NCI-H510A treated with DMSO at 0.1 percent for 48 hours (cell line): Measurements from ENCODE around the gene STXBP3.

Experiments
- DNase-seq: peaks from one replicate; lab custom pipeline; 2025; lab: John Stamatoyannopoulos, UW

STXBP3 gene

DNA sequence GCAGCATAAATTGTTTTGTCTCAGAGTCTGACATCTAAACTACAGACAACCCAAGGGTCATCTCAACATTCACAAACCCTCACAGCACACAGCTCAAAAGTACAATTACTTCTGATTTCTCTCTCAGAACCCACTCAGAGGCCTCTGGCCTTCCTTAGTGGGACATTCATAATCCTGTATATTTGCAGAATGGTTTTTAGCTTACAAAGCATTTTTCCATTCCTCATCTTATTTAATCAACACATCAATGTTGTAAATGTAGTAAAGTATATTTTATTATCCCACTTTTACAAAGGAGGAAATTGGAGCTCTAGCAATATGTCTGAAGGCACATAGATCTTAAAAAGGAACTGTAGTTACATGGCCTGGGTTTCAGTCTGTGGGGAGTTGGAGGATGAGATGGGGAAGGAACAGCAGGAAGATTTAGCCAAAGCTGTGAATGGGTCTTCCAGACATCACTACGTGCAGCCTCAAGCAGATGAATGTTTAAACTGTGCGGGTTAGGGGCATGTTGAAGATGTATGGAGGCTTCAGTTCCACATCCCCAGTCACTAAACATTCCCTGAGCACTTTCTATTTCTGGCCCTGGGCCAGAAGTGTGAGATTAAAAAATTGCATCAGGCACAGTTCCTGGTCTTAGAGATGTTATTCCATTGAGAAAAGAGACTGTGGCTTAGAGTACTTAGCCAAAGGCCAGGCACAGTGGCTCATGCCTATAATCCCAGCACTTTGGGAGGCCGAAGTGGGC lies 97.1 kb downstream of the STXBP3 start:
- DNase-seq, result no peak

DNA sequence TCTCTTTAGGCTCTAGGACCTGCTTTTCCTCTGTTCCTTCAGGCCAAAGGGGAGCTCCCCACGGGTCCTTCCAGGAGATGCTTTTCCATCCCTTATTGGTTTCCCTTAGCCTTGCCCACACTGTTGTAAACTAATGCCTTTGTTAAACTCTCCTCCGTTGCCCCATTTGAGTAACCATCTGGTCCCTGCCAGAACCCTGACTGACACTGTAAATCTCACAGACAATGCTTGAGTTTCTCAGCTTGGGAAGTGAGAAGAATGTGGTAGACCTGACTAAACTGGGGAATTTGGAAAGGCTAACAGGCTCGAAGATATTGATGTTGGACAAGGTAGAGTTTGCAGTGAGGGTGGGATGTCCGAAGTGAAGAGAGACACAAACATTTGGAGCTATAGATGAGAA lies 99.0 kb downstream of the STXBP3 start:
- no peak for DNase-seq

DNA sequence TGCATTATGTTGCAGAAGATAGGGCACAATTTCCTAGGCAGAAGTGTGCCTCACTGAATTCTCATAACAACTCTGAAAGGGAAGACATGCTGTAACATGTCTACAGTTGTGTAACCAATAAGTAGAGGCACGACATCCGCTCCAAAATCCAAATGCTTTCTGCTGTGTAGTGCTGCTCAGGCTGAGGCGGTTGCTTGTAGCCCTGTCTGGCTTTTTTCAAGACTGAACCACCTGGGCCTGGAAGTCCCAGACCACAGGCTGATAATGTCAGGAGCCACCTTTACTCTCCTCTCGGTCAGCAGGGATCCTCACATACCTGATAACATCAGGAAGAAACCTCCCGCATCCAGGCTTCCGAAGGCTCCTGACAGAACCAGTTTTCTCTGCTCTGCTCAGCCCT lies 99.5 kb downstream of the STXBP3 start:
- DNase-seq, result no peak

DNA sequence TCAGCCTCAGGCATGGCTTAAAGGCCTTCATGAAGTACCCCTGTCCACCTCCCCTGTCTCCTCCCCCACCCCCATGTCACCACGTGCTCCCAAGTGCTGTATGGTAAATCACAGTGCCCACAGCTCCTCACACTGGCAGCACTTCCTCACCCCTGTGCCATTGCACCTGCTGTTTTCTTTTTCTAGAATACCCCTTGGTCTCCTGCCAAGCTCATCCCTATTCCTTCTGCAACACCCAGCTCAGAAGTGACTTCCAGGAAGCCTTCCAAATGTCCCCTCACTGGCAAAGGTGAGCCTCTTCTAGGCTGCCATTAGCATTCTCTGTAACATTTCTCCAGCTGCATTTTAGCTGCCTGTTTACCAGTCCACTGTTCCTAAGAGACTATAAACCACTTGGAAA lies 101.0 kb downstream of the STXBP3 start:
- DNase-seq, result no peak

DNA sequence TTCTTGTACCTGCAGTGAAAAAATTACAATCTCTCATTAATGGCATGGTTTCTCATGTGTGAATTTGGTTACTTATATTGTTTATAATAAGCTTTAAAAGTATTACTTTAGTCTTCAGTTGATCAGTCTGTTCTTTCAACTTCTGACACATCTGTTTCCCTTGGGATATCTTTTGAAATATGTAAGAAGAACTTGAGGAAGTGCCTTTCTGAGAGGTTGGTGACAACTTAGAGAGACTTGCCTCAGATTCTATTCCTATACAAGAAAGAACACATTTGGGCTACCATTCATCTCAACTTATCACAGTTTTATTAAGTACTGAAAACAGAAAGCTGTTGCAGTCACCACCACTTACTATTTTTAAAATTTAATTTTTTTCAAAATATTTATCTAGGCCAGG lies 102.3 kb downstream of the STXBP3 start:
- DNase-seq, result no peak

DNA sequence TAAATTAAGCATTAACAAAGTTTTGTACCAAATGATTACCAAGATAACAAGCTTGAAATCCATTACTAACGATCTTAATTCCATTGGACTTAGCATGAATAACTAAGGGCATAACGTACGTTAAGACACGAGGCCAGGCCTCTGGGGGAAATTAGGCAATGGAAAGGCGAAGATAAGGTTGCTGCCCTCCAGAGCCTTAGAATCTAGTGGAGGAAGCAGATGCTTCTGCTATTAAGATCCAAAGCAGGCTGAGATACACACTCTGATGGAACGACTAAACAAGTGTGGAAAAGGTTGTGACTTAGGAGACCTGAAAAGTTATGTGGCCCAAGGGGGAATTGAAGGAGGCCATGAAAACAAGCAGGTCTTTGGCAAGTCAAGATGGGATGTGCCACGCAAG lies 104.5 kb downstream of the STXBP3 start:
- DNase-seq, result no peak

DNA sequence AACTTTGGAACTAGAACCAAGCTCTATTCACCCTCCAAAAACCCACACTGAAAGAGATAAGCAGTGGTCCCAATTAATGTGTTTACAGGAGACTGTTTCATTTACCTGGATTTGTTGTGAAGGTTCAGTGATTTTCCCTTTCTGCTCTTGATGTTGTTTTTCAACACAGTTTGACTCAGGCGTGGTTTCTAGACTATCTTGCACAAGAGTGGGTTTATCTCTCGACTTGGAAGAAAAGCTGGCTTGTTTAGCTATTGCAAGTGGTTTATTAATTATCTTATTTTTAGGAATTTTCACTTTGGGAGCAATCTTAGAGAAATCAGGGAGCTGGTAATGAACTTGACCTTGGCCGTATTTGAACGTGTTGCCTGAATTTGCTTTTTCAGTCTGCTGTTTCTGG lies 105.1 kb downstream of the STXBP3 start:
- DNase-seq, result no peak

DNA sequence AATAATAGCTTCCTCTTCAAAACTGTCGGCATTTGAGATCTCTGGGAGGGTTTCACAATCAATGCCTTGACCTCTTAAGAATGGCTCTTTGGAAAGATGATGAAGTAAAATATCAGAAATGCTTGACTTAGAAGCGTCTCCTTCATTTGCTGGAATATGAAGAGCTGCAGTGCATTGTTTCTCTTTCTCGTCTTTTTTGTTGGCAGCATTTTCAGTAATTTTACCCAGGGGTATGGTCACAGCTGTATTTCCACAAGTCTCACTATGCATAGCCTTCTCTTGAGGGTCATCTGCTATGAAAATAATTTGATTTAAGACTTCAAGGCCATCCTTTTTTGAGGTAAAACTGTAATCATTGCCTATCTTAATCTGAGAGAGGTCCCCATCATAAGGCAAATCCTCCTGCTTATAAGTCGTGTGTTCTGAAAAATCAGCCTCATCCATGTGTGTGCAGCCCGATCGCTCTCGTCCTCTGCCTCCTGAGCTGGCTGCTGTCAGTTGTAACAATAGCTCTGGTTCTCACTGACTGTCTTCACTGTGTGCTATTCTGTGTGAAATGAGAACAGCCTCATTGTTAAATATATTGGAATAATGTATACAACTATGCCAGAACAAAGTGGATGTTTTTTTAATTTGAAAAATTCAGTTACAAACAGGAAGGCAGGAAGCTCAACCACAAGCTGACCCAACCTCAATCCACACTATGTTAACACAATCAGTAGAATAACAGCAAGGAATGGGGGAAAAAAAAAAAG lies 105.9 kb downstream of the STXBP3 start:
- no peak for DNase-seq

DNA sequence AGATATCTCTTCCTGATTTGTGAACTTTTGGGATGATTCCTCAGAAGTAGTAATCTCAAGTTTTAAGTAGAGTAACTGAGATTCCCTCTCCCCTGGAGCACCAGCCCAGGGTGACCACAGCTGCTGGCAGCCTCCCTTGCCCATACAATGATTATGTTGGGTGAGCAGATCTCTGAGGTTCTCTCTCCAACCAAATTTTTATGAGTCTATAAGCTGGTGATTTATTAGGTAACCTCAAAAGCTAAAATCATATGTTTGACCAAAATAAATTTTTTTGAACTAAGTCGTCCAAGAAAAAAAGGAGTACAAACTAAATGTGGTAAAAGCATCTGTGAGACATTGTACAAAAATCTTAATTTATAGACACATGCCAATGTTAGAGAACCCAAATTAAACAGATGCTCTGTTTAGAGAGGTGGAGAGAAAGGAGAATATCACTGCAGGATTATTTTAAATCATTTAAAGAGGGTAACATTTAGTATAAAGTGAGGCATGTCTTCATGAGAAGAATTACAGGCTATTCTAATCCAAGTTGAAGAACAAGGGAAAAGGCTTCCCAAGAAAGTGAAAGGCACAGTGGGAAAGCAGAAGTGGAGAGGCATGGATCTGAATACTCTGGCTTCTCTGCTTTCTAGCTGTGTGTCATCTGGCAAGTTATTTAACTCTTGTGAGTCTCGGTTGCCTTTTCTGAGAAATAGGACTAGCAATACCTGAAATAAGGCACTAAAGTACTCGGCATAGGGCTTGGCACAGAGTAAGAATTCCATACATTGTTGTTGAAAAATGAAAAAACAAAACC lies 107.9 kb downstream of the STXBP3 start:
- no peak for DNase-seq

DNA sequence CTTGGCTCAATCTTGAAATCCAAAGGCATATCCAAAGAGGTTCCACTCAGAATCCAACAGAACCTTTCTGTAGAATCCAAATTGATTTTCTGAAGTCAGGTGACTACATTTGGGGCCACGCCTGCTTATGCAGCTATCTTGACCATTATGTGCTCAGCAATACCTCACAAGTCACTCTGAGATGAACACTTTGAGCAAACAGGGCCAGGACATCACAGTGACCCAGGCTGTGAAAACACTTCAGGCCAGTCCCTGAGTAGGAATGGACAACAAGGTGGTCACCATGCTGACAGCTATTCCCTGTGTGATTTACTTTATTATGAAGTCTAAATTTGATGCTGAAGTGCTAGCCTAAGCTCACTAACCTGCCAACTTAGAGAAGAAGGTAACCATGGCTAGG lies 110.5 kb downstream of the STXBP3 start, which contains the start of gene AKNAD1:
Gene AKNAD1, minus strand, starts transcription at position 101 of the 400 bp plus-strand sequence. CDS start 4,430 bp downstream, outside the sequence.
- DNase-seq, result no peak

DNA sequence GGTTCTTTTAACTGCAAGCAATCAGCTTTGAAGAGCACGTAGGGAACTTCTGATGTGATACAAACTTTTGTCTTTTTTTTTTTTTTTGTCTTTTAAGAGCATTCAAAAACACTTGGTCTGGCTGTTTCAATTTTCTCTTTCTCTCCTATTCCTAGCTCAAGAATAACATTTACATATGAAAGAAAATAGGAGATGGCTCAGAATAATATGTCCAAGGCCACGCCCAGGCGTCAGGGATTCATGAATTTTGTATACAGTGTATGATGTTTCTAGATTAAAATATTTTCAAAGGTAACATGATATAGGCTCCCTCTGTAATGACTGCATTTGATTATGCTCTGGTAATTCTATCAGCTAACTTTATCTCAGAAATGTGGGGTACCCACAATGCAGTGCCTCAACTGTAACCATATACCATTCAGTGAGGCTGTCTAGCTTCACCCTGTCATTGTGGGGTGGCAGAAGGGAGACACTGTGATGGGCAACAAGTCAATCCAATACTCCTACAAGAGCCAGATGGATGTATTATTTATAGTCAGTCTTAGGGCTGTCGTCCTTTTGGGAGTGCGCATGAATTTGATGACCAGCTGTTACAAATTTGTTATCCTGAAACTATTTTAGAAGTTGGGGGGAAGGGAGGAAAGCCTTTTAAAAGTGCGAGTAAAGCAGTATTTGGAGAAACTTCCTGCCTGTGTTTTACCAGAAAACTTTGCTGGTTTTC lies 111.9 kb downstream of the STXBP3 start:
- no peak for DNase-seq
